IPS-15b (cell line): Measurements from ENCODE around the gene DAGLB.
"Not testable (repeated sequence)": the region's sequence is repeated elsewhere in the genome, so short reads cannot be mapped to it uniquely, and the experiment has no call there.

Experiments
- H3K27me3 ChIP-seq: one replicate; pipeline ENCODE4 v1.6.1; 2013; ENCODE audit warnings: low read length; ENCODE audit not compliant: control insufficient read depth, insufficient read depth
- H3K36me3 ChIP-seq: one replicate; pipeline ENCODE4 v1.6.1; 2013; ENCODE audit warnings: low read length; ENCODE audit not compliant: control insufficient read depth, insufficient read depth
- H3K4me1 ChIP-seq: one replicate; pipeline ENCODE4 v1.6.1; 2013; ENCODE audit warnings: mild to moderate bottlenecking, low read length; ENCODE audit not compliant: control insufficient read depth, insufficient read depth
- H3K4me3 ChIP-seq: one replicate; pipeline ENCODE4 v1.5.1; 2013; ENCODE audit warnings: low read depth, low read length
- H3K9ac ChIP-seq: one replicate; pipeline ENCODE4 v1.6.1; 2013; ENCODE audit warnings: low read depth, mild to moderate bottlenecking, low read length
- H3K9me3 ChIP-seq: one replicate; pipeline ENCODE4 v1.6.1; 2013; ENCODE audit warnings: mild to moderate bottlenecking, low read length; ENCODE audit not compliant: control insufficient read depth, insufficient read depth

The DAGLB gene

DNA sequence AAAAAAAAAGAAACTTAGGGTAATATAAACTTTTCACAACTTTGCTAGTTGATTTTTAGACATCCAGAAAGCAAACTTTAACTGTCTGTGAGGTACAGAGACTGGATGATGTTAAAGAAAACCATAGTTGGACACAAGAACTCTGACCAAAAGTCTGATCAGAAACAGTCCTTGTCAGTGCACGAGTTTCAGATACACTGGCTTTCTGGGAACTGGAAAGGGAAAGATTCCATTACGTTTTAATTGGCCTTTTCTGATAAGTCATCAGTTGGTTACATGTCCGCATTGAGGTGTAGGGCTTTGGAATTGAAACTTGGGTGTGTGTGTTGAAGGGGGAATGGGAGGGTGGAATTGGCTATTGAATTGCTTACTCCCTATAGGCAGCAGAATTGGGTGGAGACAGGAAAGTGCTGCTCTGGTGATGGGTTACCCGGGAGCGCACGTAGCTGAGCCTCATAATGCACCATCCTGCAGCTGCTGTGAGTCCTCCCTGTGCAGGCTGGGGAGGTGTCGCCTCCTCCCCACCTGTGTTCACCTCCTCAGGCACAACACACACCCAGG is 59.9 kb downstream of the DAGLB start:
- peaks cover 14% of the 10 kb centered on the region for H3K4me1 ChIP-seq
- no peaks in the 10 kb centered on the region for H3K9me3 ChIP-seq

DNA sequence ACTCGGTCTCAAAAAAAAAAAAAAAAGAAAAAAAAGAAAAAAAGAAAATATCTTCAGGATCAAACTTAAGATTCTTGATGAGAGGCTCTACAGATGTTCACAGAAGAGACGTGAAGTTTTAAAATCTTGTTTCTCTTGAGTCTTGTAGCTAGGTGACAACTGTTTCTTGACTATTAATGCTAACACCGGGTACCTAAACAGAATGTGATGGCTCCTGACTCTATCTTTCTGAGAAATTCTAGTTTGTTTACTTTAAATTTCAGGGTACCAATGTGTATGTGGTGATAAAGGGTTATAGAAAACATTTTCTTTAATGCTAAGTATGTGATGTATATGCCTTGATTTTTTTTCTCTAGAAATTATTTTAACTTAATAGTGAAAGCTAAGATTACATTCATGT is 61.0 kb downstream of the DAGLB start:
- Histone ChIP-seq H3K9me3 (no peaks in the 10 kb centered on the region), H3K4me3 (no peak overlapping the region), H3K36me3 (peaks cover 14% of the 10 kb centered on the region), H3K9ac (no peak overlapping the region), H3K27me3 (no peaks in the 10 kb centered on the region), H3K4me1 (peaks cover 14% of the 10 kb centered on the region)

More for the DNA sequence above, 59.9 kb downstream of the DAGLB start:
- no peaks in the 10 kb centered on the region for H3K27me3 ChIP-seq
- no peak overlapping the region for H3K4me3 ChIP-seq
- no peak overlapping the region for H3K9ac ChIP-seq
- H3K36me3 ChIP-seq = peaks cover 14% of the 10 kb centered on the region

DNA sequence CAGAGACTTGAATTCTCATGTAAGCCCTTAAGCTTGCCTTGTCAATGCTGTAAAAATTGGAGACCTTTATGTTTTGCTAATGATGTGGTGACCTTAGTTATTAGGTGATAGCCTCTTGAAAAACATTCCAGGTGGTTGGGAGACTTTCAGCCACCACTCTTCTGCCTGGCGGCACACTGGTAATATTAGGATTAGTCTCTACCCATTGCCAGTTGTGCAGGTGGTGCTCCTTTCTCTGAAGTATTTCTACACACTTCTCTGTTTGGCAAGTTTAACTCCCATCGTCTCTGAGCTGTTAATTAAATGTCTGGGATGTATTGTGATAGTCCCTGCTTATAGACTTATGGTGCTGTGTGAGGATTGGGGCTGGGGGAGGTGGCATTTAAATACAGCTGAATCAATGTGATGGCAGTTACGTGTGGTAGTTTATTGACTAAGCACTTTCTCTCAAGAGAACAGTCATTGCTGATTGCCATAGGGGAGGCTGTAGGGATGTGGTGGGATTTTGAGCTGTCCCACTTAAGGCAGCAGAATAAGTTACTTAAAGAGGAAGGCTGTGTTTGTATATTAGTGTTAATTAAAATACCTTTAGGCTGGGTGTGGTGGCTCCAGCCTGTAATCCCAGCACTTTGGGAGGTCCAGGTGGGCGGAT is 61.7 kb downstream of the DAGLB start:
- H3K9me3 ChIP-seq = no peaks in the 10 kb centered on the region
- no peak overlapping the region for H3K4me3 ChIP-seq
- H3K9ac ChIP-seq = no peak overlapping the region
- no peaks in the 10 kb centered on the region for H3K27me3 ChIP-seq
- H3K36me3 ChIP-seq = peaks cover 10% of the 10 kb centered on the region
- H3K4me1 ChIP-seq = peaks cover 14% of the 10 kb centered on the region

DNA sequence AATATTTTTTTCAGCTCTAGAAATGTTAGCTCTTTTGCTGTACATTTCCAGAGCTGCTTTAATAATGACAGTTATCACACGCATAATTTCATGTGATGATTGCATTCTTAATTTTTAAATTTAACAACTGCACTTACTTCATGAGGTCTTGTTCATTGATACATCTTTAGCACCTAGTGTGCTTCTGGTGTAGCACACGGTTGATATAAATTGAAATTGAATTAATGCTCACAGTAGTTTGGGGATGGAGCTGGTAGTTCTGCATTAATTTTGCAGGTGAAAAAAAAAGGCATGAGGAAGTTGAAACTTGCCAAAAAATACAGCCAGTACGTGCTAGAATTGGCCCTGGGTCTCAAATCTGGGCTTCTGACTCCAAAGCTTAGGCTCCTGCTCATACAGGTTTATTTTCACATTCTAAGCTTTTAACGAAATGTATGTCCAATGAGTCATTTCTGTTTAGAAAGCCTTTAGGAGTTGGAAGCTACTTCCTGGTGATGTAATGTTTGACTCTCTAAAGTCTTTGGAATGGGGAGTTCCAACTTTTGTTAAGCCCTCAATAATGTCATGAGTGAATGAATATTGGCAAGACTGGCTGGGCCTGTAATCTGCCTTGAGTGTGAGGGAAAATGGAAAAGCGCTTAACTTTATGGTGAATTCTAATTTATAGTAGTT is 62.5 kb downstream of the DAGLB start:
- Histone ChIP-seq H3K36me3 (peaks cover 10% of the 10 kb centered on the region), H3K27me3 (no peaks in the 10 kb centered on the region), H3K4me3 (no peak overlapping the region), H3K9me3 (no peaks in the 10 kb centered on the region), H3K4me1 (peaks cover 14% of the 10 kb centered on the region), H3K9ac (no peak overlapping the region)

DNA sequence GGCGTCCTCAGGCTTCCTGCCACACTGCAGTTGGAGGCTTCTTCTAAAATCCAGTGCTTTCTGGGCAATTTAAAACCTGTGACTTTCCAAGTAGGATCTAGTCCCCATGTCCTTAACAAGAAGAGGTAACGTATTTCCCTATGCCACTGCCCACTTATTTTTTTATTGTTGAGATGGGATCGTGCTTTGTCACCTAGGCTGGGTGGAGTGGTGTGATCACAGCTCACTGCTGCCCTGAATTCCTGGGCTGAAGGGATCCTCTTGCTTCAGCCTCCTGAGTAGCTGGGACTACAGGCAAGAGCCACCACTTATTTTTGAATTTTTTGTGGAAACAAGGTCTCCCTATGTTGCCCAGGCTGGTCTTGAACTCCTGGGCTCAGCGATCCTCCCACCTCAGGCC is 63.4 kb downstream of the DAGLB start:
- no peaks in the 10 kb centered on the region for H3K9me3 ChIP-seq
- no peak overlapping the region for H3K4me3 ChIP-seq
- H3K9ac ChIP-seq = no peak overlapping the region
- no peaks in the 10 kb centered on the region for H3K27me3 ChIP-seq
- H3K36me3 ChIP-seq = peaks cover 10% of the 10 kb centered on the region
- peaks cover 16% of the 10 kb centered on the region for H3K4me1 ChIP-seq

DNA sequence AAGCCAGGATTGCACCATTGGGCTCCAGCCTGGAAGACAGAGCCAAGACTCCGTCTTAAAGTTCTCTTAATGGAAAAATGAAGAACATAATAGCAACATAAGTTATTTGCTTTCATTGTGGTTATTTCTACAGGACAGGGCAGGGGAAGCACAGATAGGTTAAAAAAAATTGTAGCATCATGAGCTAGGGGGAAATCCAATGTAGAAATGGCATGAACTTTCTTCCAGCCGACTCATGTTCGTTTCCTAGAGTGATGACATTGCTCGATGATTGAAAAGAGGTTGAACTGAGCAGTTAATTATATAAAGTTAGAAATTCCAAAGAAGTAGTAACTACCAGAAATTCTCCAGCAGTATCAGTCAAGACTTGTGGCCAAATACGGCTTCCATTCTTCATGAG is 64.9 kb downstream of the DAGLB start:
- peaks cover 1% of the 10 kb centered on the region for H3K36me3 ChIP-seq
- peaks cover 16% of the 10 kb centered on the region for H3K4me1 ChIP-seq
- H3K4me3 ChIP-seq = no peak overlapping the region
- H3K27me3 ChIP-seq = no peaks in the 10 kb centered on the region
- H3K9me3 ChIP-seq = no peaks in the 10 kb centered on the region
- no peak overlapping the region for H3K9ac ChIP-seq

DNA sequence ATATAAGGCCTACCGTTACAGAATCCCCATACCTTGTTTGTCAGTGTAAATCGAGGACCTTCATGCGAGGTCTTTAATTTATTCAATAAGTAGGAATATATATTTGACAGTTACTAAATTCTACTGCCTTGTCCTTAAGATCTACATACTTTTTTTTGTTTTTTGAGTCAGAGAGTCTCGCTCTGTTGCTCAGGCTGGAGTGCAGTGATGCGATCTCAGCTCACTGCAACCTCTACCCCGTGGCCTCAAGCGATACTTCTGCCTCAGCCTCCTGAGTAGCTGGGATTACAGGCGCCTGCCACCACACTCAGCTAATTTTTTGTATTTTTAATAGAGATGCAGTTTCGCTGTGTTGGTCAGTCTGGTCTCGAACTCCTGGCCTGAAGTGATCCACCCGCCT is 65.9 kb downstream of the DAGLB start:
- H3K4me1 ChIP-seq = peaks cover 16% of the 10 kb centered on the region
- H3K36me3 ChIP-seq = not testable (repeated sequence)

DNA sequence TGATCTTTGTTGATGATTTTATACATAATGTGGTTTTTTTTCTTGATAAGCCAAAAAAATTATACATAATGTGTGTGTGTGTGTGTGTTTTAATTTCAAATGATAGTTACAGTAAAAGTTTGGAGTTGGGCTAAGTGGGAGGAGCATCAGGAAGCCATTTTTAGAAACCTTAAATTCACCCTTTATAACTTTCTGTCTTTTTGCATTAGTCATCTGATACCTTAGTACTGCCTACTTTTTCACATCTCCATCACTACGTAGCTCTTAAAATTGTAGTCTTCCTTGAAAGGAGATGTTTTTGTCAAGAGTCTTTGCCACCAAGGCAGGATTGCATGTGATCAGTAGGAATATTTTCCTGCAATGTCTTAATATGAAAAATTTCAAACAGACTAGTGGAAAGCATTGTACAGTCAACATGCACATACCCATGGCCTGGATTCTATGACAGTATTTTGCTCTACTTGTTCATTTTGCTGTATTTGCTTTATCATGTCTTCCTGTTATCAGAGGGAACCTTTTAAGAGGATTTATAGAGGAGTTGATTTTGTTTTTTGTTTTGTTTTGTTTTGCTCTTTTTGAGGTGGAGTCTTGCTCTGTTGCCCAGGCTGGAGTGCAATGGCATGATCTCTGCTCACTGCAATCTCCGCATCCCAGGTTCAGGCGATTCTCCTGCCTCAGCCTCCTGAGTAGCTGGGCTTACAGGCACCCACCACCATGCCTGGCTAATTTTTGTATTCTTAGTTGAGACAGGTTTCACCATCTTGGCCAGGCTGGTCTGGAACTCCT is 67.3 kb downstream of the DAGLB start:
- Histone ChIP-seq H3K9me3 (no peaks in the 10 kb centered on the region), H3K9ac (no peak overlapping the region), H3K36me3 (no peaks in the 10 kb centered on the region), H3K4me1 (peaks cover 8% of the 10 kb centered on the region), H3K27me3 (no peaks in the 10 kb centered on the region), H3K4me3 (no peak overlapping the region)

More for the DNA sequence above, 65.9 kb downstream of the DAGLB start:
- H3K9me3 ChIP-seq, H3K27me3 ChIP-seq, H3K9ac ChIP-seq, H3K4me3 ChIP-seq: not testable (repeated sequence)

DNA sequence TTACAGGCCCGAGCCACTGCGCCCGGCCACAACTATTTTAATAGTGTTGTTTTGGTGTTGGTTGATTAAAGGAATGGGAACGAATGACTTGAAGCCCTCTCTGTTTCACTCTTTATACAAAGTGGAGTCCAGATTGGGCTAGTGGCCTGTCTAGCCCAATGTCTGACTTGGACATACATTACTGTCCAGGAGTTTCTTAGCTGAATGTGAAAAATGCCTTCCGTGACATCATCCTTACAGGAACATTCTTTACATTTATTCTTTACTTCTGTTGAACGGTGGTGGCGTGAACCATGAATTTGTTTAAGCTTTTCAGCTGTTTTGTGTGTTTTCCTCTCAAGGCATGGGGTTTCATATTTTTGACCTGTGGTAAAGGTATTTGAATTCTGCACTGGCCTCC is 67.9 kb downstream of the DAGLB start:
- no peaks in the 10 kb centered on the region for H3K9me3 ChIP-seq
- H3K36me3 ChIP-seq = no peaks in the 10 kb centered on the region
- H3K27me3 ChIP-seq = no peaks in the 10 kb centered on the region
- H3K4me3 ChIP-seq = no peak overlapping the region
- H3K4me1 ChIP-seq = peaks cover 2% of the 10 kb centered on the region
- no peak overlapping the region for H3K9ac ChIP-seq

DNA sequence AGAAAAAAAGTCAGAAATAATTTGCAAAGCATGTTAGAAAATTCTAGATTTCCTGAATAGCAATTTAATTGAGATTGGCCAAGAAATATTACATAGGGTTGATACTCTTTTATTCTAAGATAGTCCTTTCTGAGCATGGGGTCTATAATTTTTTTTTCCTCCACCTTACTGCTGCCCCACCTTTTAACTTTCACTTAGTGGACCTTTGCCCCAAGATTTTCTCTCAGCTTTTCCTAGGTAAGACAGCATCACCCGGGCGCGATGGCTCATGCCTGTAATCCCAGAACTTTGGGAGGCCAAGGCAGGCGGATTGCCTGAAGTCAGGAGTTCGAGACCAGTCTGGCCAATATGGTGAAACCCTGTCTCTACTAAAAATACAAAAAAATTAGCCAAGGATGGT is 69.2 kb downstream of the DAGLB start:
- not testable (repeated sequence) for H3K9me3 ChIP-seq, H3K9ac ChIP-seq, H3K4me3 ChIP-seq, H3K4me1 ChIP-seq, H3K27me3 ChIP-seq, H3K36me3 ChIP-seq

DNA sequence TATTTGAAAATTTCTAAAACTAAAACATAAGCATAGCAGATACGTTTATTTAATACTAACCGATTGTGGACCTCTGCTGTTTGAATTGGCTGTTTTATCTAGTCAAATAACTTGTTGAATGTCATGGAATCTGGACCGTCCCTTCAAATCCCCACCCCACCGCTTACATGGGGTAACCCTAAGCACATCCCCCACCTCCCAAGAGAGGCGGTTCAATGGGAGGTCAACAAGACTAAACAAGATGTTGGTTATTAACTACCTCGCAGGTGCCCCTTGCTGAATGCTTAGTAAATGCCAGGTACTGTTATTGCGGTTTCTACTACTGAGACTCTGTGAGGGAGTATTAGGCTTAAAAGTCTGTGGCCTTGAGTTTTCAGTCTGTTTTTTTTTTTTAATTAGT is 70.9 kb downstream of the DAGLB start:
- H3K4me1 ChIP-seq = peaks cover 2% of the 10 kb centered on the region
- H3K36me3 ChIP-seq = no peaks in the 10 kb centered on the region
- H3K4me3 ChIP-seq = peak overlapping the region; percentile 35
- no peaks in the 10 kb centered on the region for H3K27me3 ChIP-seq
- no peak overlapping the region for H3K9ac ChIP-seq
- H3K9me3 ChIP-seq = no peaks in the 10 kb centered on the region
